ENCODE measurements around the gene ROPN1B.
"Not testable (repeated sequence)": the region's sequence is repeated elsewhere in the genome, so short reads cannot be mapped to it uniquely, and the experiment has no call there.

GRCh38 chr3:125935252-125935874 is 33.6 kb upstream of the ROPN1B start:
- TF ChIP-seq, protein P1, sequence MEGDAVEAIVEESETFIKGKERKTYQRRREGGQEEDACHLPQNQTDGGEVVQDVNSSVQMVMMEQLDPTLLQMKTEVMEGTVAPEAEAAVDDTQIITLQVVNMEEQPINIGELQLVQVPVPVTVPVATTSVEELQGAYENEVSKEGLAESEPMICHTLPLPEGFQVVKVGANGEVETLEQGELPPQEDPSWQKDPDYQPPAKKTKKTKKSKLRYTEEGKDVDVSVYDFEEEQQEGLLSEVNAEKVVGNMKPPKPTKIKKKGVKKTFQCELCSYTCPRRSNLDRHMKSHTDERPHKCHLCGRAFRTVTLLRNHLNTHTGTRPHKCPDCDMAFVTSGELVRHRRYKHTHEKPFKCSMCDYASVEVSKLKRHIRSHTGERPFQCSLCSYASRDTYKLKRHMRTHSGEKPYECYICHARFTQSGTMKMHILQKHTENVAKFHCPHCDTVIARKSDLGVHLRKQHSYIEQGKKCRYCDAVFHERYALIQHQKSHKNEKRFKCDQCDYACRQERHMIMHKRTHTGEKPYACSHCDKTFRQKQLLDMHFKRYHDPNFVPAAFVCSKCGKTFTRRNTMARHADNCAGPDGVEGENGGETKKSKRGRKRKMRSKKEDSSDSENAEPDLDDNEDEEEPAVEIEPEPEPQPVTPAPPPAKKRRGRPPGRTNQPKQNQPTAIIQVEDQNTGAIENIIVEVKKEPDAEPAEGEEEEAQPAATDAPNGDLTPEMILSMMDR (IDR thresholded peaks at IDR 0.05; ENCODE audit: insufficient read depth, low read length, poor library complexity, severe bottlenecking), result not testable (repeated sequence)
- TF ChIP-seq EZH2phosphoT487 (conservative IDR thresholded peaks at IDR 0.05; ENCODE audit: low read length), result not testable (repeated sequence)
